Activated CD8-positive, alpha-beta memory T cell treated with anti-CD3 and anti-CD28 coated beads for 36 hours (primary cell): Measurements from ENCODE around the gene MTG2. TPM values are rescaled to one million over a fixed set of nuclear protein-coding genes. Genes with fewer than 3 reads are reported as not detected.

Experiments used
- total RNA-seq, 2 experiments: library from RNA; stranded (reverse); gene quantifications; one replicate each; pipeline ENCODE4 v1.2.3, GENCODE V29; 2021

Gene MTG2
- total RNA-seq, 2 experiments from 2014 or later, result 45.0 to 45.8 TPM

Other genes with a start within 250 kb of the MTG2 start
- gene TAF4, start 117.1 kb upstream of the MTG2 start, total RNA-seq, result 10 to 100 TPM; 20.7 to 21.2 TPM
- 10 to 100 TPM; 34.6 to 35.3 TPM for gene LSM14B, start 60.6 kb upstream of the MTG2 start, total RNA-seq
- 100 to 1,000 TPM; 432 to 433 TPM for gene PSMA7, start 39.6 kb upstream of the MTG2 start, total RNA-seq
- gene SS18L1, start 39.3 kb upstream of the MTG2 start, total RNA-seq, result 10 to 100 TPM; 18.0 to 19.5 TPM
- not detected for gene HRH3, start 37.2 kb downstream of the MTG2 start, total RNA-seq
- gene OSBPL2, start 55.5 kb downstream of the MTG2 start, total RNA-seq, result 10 to 100 TPM; 17.9 to 21.2 TPM
- gene ADRM1, start 120.0 kb downstream of the MTG2 start, total RNA-seq, result 100 to 1,000 TPM; 154 TPM
- 1 to 10 TPM in 1 of 2 experiments, under 1 TPM in 1; 0.30 to 1.0 TPM for gene LAMA5, start 184.3 kb downstream of the MTG2 start, total RNA-seq
- 1,000 to 10,000 TPM; 2,101 to 2,191 TPM for gene RPS21, start 204.1 kb downstream of the MTG2 start, total RNA-seq
- gene CABLES2, start 224.3 kb downstream of the MTG2 start, total RNA-seq, result 1 to 10 TPM; 7.7 to 8.8 TPM
- not detected for gene RBBP8NL, start 244.5 kb downstream of the MTG2 start, total RNA-seq